Sigmoid colon (tissue), 4 donors: ENCODE results near the gene EHD4.

Experiments
- EP300 ChIP-seq, 4 donors: sonication (generic); formaldehyde crosslinking; IDR thresholded peaks; one replicate each; pipeline ENCODE4 v1.6.1; 2017; ENCODE audit warnings: antibody characterized with exemption in 4 of 4
- POLR2A ChIP-seq, 2 donors: fragments of 450-650 bp; IDR thresholded peaks; one replicate each; pipeline ENCODE4 v1.6.1; 2016; ENCODE audit warnings: antibody characterized with exemption in 2 of 2, mild to moderate bottlenecking in 2 of 2, moderate library complexity in 2 of 2
- POLR2AphosphoS5 ChIP-seq, 4 donors: sonication (generic); formaldehyde crosslinking; IDR thresholded peaks; one replicate each; pipeline ENCODE4 v1.6.1; 2017; ENCODE audit warnings: antibody characterized with exemption in 4 of 4
- TF ChIP-seq, protein P1 (sequence below), 4 experiments: fragments of 450-650 bp in 3 of 4; fragments of 200-600 bp in 1 of 4; IDR thresholded peaks; one replicate each; pipeline ENCODE4 v1.5.1; 2016 to 2019; ENCODE audit warnings: antibody characterized with exemption in 4 of 4, mild to moderate bottlenecking in 3 of 4, moderate library complexity in 2 of 4

DNA sequence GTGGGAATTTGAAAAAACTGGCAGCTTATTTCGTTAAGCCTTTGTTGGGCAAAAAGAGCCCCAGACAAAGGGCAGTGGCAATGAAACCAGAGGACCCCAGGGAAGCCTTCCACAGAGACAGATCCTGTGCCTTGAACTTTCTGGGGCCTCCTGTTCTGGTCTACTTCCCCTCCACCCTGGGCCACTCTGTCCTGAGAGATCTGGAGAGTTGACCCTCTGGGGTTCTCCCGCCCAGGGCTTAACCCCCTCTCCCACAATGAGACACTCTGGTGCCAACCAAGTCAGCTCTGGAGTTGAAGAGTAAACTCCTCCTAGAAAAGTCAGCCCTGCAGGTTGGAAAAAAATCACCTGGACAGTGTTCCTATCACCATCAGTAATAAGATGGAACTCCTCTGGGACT lies 20.8 kb downstream of the EHD4 start:
- TF ChIP-seq, protein P1, sequence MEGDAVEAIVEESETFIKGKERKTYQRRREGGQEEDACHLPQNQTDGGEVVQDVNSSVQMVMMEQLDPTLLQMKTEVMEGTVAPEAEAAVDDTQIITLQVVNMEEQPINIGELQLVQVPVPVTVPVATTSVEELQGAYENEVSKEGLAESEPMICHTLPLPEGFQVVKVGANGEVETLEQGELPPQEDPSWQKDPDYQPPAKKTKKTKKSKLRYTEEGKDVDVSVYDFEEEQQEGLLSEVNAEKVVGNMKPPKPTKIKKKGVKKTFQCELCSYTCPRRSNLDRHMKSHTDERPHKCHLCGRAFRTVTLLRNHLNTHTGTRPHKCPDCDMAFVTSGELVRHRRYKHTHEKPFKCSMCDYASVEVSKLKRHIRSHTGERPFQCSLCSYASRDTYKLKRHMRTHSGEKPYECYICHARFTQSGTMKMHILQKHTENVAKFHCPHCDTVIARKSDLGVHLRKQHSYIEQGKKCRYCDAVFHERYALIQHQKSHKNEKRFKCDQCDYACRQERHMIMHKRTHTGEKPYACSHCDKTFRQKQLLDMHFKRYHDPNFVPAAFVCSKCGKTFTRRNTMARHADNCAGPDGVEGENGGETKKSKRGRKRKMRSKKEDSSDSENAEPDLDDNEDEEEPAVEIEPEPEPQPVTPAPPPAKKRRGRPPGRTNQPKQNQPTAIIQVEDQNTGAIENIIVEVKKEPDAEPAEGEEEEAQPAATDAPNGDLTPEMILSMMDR (IDR thresholded peaks at IDR 0.05): no peak
- no peak for TF ChIP-seq POLR2A (IDR thresholded peaks at IDR 0.05)
- no peak for TF ChIP-seq POLR2AphosphoS5 (IDR thresholded peaks at IDR 0.05)
- no peak for TF ChIP-seq EP300 (IDR thresholded peaks at IDR 0.05)
